ENCODE data around the gene RREB1.
A peak's percentile ranks its signal among the peaks of the same experiment; 100 is the strongest.
"Not testable (repeated sequence)": the region's sequence is repeated elsewhere in the genome, so short reads cannot be mapped to it uniquely, and the experiment has no call there.

Gene RREB1

DNA sequence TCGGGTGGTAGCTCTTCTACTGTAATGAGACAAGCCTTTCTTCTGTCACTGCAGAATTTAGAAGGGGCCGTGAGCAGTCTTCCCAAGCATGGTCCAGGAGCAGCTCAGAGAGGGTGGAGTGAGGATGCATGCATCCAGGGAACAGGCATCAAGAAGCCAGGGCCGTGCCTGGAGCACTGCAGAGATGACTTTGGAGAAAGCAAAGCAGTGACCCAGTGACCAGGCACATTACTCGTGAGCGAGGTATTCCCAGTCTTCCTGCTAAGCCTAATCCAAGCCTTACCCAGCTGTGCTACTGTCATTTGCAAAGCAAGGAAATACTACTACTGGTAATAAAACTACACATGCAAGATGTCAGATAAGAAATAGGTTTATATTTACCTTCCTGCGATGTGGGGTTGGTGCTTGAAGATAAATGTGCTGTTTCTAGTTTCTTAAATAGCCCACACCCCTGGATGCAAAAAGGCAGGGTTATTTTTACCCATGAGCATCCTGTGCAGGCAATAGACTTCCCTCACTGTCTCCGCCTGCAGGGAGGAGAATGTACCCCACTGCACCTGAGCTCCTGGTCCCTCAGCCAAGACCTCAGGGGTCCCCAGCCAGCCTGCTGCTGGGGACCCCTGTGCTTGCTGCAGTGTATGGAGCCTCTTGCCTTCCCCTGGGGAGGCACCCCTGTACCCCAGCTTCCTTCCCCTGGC, 142.3 kb downstream of the RREB1 start:
- DNase-seq = no peak

DNA sequence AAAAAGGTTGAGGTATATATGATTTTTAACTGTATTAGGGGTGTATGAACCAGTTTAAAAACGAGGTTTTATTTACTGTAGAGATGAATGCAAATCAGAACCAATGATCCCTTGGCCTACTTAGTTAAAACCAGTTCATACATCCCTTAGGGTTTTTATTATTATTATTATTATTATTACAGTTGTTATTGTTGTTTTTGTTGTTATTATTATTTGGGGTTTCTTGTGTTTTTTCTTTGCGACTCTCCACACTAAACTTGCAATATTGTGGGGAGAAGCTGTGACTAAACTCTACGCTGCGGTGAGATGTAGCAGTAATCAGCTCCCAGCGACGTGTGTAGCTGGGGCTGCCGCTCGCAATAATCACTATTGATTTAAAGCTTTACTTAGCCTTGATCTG, 143.1 kb downstream of the RREB1 start:
- DNase-seq = no peak

DNA sequence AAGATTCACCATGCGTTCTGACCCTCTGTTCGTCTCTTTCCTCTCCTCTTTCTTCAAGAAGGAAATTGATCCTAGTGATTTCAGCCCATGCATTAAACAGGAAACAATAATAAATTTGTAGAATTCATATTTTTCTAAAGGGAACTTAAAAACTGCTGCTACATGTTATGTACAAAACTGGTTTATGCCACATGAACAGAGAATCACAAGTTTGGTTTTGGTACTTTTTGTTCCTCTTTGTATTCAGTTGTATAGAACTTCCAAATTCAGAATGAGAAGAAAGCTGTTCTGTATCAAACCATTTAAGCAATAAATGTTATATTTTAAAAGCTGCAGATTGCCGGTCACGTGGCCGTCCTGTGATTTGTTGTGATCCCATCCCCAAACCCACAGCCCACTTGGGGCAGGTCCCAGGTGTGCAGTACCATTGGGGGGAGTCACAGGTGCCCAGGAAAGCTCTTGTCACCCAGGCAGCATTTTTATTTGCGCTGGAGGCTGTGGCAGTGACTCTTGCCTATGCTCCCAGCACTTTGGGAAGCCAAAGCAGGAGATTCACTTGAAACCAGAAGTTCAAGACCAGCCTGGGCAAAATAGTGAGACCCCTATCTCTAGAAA, 144.0 kb downstream of the RREB1 start:
- DNase-seq = no peak

DNA sequence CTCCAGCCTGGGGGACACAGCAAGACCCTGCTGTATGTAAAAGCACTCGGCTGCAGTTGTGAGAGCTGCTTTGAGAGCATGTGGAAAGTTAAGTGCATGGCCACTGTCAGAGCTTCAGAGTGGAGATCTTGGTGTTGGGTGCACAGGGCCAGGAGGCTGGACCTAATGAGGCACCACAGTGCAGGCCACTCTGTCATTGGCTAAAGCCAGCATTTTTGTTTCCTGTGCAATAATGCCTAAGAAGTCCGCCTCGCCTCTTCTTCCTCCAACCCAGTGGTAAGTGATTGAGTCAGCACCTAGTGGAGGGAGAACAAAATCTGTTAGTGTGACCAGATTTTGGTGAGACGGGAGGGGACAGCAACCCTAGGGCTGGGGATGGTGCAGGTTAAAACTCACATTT, 144.6 kb downstream of the RREB1 start:
- DNase-seq = no peak

DNA sequence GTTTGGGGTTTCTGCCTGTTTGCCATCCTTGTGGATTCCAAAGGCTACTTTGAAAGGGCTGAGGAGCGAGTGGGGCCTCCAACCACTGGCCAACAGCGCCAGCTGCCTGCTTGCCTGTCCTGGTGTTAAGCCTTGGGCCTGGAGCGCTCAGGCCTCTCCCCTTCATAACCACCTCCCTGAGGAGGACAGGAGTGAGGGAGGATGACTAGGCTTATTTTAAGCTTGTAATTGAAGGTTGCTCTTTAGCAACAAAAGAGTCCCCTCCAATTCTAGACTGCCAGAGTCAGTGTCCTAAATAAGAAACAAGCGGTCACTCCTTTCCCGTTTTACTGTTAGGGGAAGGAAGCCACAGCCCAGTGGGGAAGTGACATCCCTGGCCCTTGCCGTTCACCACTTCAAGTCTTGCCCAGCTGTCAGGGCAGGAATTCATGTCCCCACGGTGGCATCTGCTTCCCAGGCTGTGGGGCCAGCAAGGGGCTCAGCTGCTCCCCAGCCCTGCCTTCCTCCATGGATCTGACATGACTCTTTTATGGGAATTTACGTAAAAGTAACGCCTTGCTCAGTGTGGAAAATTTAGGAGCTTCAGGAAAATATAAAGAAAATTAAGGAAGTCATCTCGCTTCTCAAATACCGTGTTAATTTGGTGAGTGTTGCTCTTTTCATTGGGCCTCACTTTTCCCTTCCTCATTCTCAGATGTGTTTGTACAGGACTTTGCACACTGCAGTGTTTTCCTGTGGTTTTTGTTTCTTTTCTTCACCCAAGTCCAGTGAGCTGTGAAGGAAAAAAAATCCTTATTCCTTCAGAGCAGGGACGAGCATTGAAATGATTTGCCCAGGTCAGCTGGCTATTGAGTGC, 147.4 kb downstream of the RREB1 start:
- DNase-seq = peak; percentile 21

DNA sequence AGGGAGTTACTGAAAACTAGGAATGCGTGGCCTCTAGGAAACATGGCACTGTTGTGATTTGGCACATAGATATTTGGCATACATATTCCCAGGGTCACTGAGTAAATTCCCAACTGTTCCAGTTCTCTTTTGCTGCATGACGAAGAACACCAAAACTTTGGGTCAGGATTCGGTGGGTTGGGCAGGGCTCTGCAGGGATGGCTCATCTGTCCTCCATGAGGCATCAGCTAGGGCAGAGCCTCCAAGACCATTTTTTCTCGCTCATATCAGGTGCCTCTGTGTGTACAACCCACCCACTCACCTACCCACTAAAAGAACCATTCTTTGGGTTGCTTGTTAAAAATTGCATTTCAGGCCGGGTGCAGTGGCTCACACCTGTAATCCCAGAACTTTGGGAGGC, 148.2 kb downstream of the RREB1 start:
- DNase-seq = no peak

DNA sequence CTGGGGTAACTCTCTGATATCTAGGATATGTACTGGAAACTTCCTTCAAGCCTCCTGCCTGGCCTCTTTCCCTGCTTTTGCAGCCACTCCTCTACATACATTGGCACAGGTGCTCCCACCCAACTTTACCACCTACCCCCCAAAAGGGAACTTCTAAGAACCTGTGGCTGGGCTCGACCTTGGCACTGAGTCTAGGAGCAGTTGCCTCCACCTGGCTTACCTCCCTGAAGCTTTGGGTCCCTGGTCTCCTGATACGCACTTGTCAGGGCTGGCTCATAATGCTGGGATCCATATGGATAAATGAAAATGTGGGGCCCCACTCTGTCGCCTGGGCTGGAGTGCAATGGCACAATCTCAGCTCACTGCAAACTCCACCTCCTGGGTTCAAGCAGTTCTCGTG, 149.0 kb downstream of the RREB1 start:
- no peak for DNase-seq

DNA sequence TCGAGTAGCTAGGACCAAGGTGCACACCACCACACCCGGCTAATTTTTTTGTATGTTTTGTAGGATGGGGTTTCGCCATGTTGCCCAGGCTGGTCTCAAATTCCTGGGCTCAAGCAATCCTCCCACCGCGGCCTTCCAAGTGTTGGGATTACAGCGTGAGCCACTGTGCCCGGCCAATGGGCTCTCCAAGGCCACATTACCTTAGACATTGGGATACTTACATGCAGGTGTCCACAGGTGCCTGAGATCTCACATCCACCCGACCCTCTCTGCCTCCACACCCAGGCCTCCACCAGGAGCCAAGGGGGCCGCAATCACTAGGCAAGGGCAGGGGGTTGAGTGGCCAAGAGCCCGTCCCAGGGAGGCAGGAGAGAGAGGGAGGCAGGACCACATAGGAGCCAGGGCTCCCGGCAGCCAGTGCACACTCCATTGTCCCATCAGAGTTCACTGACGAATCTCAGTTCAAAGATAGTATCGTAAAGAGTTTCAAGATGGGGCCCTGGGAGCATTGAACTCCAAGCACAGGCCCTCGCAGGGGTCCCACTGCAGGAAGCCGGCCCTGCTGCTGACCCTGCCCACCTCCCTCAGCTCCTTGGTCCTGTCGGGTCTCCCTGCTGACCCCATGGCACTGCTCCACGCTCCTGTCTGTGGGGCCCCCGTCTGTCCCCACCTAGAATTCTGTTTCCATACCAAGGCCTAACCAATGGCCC, 149.9 kb downstream of the RREB1 start:
- no peak for DNase-seq

DNA sequence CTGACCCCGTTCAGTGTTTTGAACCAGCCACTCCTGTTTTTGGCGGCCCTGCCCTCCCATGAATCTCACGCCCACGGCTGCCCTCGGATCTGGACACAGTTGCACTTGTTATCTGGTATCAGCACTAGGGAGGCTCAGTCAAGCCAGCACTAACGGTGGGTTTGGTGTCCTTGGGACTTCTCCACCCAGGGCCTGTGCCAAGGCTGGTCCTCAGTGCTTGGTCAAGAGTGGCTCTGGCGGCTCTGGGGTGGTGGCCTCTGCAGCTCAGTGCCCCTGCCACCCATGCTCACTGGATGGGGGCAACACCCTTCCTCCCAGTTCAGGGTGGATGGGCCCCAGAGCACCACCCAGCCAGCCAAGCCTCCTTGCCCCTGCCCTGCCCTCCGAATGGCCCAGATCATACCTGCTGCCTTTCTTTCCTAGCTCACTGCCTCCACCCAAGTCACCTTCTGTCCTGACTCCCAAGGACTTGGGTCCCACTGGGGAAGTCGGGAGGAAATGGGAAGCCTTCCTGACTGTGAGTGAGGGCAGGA, 150.5 kb downstream of the RREB1 start:
- no peak for DNase-seq

DNA sequence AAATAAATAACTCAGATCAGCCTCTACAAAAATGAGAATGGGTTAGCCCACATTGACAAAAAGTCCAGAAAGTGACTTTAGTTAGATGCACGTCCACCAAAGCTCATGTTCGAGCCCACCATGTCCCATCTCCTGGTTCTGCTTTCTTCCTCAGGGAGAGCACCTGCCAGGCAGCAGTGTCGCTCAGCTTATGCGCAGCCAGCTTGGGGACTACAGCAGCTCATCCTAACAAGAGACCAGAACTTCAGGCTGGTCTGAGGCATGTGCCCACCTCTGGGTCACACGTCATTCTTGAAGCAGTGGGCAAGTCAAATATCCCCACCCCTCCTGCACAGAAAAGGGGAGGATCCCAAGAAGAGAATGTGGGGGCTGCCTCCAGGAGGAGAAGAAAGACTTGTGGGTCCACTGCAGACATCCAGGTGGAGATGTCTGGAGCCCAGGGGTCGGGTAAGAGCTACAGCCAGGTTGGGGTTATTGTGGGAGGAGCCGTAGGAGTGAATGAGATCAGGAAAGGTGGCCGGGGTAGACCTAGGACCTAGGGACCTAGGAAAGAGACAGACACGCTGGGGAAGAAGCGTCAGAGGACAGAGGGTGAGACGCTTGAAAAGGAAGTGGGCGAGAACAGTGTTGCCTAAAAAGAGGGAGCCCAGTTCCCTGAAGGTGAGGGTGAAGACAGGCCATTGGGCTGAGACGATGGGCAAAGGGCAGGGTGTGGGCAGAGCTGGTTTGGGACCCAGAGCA, 152.7 kb downstream of the RREB1 start:
- DNase-seq = no peak

DNA sequence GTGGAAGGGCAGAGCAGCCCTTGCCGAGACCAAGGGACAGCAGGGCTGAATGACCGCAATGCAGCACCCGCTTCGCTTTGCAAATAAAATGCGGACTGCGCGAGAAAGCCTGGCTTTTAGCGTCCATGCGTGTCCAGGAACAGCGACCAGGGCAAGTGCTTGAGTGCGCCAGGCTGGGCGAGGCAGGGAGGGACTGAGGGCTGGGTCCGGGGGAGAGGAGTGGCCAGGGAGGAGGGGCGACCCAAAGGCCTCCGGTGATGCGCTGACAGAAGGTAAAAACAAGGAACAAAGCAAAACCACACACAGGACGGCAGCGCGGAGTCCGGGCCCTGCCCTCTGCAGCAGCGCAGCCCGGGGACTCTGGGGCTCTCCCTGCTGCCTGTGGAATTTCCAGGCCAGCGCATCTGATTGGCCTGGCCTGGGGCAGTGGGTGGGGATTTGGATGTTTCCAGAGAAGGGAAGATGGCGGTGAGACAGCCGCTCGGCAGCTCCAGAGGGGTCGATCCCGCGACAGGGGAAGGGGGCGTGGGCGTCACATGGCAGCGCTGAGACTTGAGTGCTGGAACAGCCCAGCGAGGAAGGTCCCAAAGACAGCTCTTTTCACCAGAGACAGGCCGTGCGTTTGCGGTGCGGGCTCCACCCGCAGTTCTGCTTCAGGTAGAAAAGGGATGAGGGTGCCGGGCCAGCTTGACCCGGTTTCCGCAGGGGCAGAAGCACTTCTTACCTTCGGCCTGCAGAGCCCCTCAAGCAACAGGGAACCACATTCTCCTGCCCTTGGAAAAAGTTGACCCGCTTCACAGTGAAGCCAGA, 153.5 kb downstream of the RREB1 start:
- DNase-seq = no peak

DNA sequence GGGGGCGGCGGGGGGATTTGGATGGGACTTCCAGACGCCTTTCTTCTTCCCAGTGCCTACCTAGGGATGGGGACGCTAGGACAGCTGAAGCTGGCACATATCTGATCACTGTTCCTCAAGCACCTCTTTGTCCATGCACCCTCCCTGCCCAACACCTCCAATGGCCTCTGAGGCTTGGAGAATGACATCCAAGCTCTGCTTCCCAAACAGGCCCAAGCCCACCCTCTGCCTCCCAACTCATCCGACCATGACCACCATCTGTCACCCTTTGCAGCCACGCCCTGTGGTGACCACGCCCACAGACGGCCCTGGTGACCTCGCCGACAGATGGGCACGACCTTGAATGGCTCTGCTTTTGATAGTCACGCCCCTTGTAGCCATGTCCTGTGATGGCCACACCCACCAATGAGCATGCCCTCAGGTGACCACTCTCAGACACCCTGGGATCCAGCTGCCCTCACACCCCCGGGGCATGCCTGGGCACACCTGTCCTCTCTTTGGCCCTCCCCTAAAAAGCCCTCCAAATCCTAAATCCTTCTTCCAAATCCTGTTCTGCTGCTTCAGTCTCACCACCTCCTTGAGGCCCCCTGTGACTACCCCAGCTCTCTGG, 154.2 kb downstream of the RREB1 start:
- DNase-seq = no peak

DNA sequence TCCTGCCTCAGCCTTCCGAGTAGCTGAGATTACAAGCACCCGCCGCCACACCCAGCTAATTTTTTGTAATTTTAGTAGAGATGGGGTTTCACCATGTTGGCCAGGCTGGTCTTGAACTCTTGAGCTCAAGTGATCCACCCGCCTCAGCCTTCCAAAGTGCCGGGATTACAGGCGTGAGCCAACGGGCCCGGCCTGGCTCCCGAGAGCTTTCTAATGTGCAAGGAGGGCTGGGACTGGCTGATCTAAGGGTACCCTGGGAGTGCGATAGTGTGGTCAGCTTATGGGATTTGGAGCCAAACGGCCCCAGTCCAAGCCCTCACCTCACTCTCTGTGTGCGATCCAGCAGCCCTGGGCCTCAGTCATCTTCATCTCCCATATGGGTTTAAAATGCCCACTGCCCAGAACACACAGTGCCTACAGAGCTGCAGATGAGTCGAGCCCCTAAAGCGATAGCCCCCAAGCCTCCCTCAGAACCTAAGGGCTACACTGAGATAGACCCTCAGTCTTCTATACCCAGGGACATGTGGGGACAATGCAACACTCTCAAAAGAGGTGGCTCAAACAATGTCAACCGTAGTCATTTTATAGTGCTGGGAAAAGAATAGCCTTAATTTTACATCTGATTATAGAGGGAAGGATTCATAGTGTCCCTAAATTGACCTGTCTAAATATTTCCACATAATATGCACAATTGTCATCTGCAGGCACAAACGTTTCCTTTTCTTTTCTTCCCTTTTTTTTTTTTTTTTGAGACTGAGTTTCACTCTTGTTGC, 155.2 kb downstream of the RREB1 start:
- no peak for DNase-seq

DNA sequence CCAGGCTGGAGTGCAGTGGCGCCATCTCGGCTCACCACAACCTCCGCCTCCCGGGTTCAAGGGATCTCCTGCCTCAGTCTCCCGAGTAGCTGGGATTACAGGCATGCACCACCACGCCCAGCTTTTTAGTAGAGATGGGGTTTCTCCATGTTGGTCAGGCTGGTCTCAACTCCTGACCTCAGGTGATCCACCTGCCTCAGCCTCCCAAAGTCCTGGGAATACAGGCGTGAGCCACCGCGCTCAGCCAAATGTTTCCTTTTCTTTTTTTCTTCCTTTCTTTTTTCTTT, 155.7 kb downstream of the RREB1 start:
- DNase-seq = not testable (repeated sequence)

DNA sequence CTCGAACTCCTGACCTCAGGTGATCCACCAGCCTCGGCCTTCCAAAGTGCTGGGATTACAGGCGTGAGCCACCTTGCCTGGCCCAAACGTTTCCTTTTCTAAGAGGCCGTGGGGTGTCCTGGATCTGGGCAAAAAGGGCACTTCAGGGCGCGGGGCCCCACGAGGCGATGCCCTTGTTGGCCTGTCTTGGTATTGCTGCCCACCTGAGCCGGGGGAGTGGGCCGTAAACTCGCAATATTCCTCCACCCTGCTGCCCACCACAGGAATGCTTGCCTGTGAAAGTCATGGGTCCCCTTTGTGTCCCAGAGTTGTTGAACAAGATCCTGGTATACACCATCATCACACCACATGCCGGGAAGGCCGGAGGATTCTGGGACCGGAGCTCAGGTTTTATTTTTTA, 156.3 kb downstream of the RREB1 start:
- DNase-seq = no peak

DNA sequence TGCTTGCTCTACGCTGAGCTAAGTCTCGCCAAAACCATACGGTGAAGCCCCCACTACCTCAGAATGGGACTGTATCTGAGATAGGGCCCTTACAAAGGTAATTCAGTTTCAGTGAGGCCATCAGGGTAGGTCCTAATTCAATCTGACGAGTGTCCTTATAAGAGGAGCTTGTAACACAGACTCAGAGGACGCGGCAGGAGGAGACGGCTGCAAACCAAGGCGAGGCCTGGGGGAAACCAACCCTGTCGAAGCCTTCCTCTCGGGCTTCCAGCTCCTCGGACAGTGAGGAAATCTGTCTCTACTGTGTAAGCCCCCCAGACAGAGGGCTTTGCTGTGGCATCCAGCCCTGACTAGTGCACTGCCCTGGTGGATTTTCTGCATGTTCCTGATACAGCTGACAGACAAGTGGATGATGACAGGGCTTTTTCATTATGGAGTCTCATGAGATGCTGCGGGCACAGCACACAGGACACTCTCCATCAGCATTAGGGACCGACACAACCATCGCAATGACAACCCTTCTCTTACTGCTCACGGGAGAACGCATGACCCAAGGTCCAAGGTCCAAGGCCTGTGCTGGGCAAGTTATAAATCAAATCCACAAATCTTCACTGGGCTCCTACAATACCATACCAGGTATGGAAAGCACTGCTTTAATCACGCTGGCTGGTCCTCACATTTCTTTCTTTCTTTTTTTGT, 157.1 kb downstream of the RREB1 start:
- DNase-seq = no peak

DNA sequence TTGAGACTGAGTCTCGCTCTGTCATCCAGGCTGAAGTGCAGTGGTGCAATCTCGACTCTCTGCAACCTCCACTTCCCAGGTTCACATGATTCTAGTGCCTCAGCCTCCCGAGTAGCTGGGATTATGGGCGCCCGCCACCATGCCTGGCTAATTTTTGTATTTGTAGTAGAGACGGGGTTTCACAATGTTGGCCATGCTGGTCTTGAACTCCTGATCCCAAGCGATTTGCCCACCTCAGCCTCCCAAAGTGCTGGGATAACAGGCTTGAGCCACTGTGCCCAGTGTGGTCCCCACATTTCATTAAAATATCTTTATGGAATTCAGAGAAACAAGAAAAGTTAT, 157.6 kb downstream of the RREB1 start:
- not testable (repeated sequence) for DNase-seq

DNA sequence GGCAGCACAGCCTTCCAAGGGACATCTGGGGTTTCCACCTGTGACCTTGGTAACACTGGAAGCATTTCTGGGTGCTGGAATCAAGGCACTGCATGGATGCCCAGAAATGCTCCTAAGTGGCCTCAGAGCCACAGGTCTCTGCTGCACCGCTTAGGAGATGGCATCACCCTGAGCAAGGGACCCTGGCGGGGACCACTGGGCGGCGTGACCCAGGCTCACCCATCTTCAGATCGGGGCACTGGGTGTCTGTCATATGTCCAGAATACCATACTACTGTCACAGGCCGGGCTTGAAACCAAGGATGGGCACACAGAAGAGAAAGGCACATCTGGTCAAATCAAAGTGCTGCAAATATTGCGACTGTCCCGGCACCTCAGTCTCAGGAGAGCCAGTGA, 159.3 kb downstream of the RREB1 start:
- no peak for DNase-seq

DNA sequence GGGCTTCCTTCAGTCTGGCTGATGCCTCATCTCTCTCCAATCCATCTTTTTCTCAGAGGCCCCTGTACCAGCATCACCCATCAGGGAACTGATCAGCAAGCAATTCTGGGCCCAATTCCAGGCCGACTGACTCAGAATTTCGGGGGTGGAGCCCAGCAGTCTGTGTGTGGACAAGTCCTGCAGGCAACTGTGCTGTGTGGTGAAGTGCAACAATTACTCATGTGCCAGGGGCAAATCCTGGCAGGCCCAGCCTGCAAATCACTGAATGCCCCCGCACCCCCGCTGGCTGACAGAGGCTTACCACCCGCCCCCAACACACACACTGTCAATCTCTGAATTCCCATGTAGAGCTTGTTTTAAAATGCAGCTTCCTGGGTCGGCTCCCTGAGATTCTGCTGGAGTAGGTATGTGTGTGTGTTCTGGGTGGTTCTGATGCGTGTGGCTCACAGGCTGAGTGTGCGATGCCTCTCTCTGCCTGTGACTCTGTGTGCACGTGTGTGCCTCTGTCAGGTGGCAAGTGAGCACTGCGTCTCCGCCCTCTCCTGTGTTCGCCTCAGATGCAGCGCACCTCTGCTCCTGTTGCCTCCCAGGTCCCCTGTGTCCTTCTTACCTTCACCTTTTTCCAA, 159.8 kb downstream of the RREB1 start:
- no peak for DNase-seq

DNA sequence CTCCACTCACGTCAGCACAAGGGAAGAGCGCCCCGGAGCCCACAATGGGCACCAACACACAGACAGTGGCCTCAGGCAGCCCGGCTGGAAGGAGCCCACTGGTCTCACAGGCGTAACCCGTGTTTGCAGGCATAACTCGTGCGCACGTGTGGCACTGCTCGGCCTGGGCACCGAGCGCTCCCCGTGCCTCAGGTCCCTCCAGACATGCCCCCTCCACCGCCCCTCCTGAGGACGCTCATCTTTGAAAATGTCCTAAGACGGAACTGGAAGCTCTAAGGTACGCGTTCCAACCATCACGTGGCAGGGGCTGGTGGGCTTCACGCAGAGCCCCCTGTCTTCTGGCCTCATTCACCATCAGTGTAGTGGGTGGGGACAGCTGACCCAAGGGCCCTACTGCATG, 160.6 kb downstream of the RREB1 start:
- no peak for DNase-seq
